OCI-LY7 (cell line): ENCODE measurements around the gene SPATA13.

ENCODE experiments used
- EZH2phosphoT487 ChIP-seq: fragments of 200-600 bp; sonication (generic); IDR thresholded peaks from 2 replicates; pipeline ENCODE4 v1.6.1; 2018; ENCODE audit warnings: low read depth, borderline replicate concordance, mild to moderate bottlenecking, mixed run types, antibody characterized with exemption, low read length, moderate library complexity, mixed read lengths
- TF ChIP-seq, protein P1 (sequence below): fragments of 200-600 bp; sonication (generic); conservative IDR thresholded peaks from 2 replicates; pipeline ENCODE4 v1.5.1; 2014; ENCODE audit warnings: mild to moderate bottlenecking, antibody characterized with exemption, low read length, moderate library complexity, mixed read lengths

DNA sequence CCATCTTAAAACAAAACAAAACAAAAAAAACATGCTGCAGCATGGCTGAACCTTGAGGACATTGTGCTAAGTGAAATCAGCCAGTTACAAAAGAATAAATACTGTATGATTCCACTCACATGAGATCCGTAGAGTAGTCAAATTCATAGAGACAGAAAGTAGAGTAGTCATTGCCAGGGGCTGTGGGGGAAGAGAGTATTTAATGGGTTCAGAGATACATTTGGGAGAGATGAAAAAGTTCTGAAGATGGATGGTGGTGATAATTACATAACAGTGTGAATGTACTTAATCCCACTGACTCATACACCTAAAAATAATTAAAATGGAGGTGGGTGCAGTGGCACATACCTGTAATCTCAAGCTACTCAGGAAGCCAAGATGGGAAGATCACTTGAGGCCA lies 76.8 kb downstream of the SPATA13 start:
- TF ChIP-seq, protein P1, sequence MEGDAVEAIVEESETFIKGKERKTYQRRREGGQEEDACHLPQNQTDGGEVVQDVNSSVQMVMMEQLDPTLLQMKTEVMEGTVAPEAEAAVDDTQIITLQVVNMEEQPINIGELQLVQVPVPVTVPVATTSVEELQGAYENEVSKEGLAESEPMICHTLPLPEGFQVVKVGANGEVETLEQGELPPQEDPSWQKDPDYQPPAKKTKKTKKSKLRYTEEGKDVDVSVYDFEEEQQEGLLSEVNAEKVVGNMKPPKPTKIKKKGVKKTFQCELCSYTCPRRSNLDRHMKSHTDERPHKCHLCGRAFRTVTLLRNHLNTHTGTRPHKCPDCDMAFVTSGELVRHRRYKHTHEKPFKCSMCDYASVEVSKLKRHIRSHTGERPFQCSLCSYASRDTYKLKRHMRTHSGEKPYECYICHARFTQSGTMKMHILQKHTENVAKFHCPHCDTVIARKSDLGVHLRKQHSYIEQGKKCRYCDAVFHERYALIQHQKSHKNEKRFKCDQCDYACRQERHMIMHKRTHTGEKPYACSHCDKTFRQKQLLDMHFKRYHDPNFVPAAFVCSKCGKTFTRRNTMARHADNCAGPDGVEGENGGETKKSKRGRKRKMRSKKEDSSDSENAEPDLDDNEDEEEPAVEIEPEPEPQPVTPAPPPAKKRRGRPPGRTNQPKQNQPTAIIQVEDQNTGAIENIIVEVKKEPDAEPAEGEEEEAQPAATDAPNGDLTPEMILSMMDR: no peak
- no peak for TF ChIP-seq EZH2phosphoT487
